ENCODE measurements around the gene ITSN2.
"Not testable (repeated sequence)": the region's sequence is repeated elsewhere in the genome, so short reads cannot be mapped to it uniquely, and the experiment has no call there.

ITSN2 gene

GRCh38 chr2:24360050-24360962, at the start of gene ITSN2:
TSS of gene ITSN2 (minus strand) at chr2:24360536. CDS start at chr2:24328082, 32,454 bp downstream.
- peak; percentile 91 for DNase-seq (ENCODE audit: low spot score)

- DNase-seq (ENCODE audit: low spot score), result no peak
These were observed 48.8 kb upstream of the ITSN2 start for GRCh38 chr2:24409171-24409570.

DNA sequence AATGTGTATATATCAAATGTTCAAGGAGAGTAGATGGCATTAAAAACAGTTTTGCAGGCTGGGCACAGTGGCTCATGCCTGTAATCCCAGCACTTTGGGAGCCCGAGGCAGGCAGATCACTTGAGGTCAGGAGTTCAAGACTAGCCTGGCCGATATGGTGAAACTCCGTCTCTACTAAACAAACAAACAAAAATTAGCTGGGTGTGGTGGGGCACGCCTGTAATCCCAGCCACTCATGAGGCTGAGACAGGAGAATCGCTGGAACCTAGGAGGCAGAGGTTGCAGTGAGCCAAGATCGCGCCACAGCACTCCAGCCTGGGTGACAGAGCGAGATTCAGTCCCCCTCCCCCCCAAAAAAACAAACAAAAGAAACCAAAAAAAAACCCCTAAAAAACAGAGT, 48.4 kb upstream of the ITSN2 start:
- DNase-seq (ENCODE audit: low spot score), result not testable (repeated sequence)

GRCh38 chr2:24404491-24404921, 44.2 kb upstream of the ITSN2 start:
- DNase-seq (ENCODE audit: low spot score), result no peak

GRCh38 chr2:24403832-24404212, 43.5 kb upstream of the ITSN2 start:
- DNase-seq (ENCODE audit: low spot score), result no peak

DNA sequence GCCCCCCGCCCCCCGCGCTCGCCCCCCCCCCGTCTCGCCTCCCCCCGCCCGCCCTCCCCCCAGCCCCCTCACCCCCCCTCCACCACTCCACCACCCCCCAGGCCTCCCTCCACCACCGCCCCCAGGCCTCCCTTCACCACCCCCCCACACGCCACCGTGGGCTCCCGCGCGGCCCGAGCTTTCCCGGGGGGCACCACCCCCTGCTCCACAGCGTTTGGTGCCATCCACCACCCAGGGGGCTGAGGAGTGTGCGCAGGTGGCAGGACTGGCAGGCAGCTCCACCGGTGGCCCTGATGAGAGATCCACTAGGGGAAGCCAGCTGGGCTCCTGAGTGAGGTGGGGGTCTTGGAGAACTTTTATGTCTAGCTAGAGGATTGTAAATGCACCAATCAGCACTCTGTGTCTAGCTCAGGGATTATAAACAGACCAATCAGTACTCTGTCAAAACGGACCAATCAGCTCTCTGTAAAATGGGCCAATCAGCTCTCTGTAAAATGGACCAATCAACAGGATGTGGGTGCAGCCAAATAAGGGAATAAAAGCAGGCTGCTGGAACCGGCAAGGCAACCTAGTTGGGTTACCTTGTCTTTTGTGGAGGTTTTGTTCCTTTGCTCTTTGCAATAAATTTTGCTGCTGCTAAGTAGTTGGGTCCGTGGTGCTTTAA, 43.0 kb upstream of the ITSN2 start:
- DNase-seq (ENCODE audit: low spot score), result no peak

- DNase-seq (ENCODE audit: low spot score), result no peak
These were observed 42.1 kb upstream of the ITSN2 start for GRCh38 chr2:24402242-24403097.

DNA sequence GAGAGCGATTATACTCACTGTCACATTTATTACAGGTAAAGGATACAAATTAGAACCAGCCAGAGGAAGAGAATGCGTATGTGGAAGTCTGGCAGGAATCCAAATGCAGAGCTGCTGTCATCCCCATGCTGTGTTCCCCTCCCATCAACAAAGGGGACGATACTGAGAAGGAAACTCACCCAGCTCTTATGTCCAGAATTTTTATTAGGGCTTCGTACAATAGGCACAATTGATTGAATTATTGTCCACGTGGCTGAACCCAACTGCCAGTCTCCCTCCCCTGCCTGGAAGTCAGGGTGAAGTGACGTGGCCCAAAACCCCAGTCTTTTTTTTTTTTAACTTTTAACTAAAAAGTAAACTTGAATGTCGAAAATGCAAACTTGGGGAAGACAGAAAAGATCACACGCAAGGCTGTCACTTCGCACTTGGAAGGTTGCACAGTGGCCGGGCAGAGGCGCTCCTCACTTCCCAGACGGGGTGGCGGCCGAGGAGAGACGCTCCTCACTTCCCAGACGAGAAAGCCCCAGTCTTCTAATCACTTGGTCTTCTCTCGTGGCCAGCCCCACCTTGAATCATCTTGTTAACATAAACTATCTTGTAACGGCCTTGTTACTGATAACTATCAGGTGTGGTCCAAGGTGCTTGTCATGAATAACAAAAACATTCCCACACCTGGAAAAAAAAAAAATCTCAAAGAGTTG, 40.0 kb upstream of the ITSN2 start:
- no peak for DNase-seq (ENCODE audit: low spot score)

GRCh38 chr2:24399434-24400206, 39.3 kb upstream of the ITSN2 start:
- DNase-seq (ENCODE audit: low spot score), result no peak

- DNase-seq (ENCODE audit: low spot score), result no peak
These were observed 34.7 kb upstream of the ITSN2 start for GRCh38 chr2:24394998-24395397.

DNA sequence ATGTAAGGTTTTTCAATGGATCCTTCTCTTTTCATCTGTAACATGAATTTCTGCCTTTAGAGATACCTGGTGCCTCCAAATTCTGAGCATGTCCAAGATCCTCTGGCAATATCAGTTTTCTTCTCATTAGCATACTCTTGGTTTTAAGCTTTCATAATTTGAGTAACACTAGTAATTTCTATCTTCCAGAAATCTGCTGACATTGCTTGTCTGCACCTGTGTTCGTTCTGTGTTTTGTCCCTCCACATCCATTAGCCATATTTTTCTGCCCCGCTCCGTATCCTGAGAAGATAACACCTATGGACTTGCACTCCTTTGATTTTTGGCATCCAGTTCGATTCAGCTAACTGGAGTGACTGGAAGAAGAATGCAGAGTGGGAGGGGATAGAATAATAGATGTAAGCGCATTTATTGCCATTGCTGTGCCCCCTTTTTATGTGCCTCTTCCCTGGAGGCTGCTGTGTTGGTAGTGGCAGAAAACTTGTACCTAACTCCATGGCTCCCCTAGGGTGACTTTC, 32.3 kb upstream of the ITSN2 start:
- DNase-seq (ENCODE audit: low spot score), result no peak

DNA sequence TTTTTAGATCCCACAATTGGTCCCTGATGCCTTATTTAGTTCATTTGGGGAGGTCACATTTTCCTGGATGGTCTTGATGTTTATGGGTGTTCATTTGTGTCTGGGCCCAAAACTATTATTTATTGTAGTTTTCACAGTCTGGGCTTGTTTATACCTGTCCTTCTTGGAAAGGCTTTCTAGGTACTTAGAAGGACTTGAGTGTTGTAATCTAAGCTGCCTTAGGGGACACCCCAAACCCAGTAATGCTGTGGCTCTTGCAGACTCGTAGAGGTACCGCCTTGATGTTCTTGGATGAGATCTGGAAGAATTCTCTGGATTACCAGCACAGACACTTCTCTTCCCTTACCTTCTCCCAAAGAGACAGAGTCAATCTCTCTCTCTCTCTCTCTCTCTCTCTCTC, 25.0 kb upstream of the ITSN2 start:
- DNase-seq (ENCODE audit: low spot score), result no peak

DNA sequence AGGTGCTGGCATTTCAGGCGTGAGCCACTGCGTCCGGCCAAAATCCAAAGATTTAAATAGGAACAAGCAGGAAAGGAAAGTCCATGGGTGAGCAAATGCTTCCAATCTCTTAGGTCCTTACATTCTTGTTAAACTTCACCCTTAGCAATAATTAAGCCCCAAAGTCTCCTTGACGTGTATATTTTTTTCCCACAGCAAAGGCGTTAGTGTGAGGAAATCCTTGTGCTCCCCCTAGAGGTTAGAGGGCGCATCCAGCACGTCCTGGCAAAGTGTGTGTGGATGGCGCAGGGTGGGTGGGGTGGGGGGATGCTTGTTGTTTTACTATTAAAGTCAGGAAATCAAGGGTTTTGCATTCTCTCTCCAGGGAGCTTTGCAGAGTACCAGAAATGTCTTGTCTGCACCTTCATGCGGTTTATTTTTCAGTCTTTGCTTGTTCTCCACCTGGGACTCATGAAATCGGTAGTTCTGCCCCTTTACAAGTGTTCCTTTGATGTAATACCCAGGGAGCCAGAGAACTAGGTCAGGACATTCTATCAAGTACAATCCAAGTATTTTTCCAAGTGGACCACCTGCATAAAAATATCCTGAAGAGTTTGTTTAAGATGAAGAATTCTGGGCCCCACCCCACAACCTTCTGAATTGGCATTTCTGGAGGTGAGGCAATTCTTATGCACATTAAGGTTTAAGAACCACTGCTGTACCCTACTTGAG, 22.2 kb upstream of the ITSN2 start:
- DNase-seq (ENCODE audit: low spot score), result peak; percentile 80

DNA sequence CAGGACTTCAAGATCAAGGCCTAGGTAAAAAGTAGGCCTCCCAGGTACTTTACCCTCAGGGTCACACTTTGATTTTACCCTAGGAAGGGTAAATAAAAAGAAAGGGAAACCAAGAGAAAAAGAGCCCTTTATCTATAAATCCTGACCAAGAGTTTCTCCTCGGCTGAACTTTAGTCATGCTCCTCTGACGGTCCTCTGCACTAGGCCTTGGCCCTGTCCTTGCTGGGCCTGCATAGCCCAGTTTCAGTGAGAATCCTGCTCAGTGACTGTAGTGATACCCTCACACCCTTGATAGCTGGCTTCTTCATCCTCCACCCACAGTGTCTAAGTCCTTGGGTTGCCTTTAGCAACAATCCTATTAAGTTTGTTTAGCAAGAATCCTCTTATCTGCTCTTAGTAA, 20.5 kb upstream of the ITSN2 start:
- DNase-seq (ENCODE audit: low spot score), result no peak

- no peak for DNase-seq (ENCODE audit: low spot score)
These were observed 15.2 kb upstream of the ITSN2 start for GRCh38 chr2:24375349-24376087.

GRCh38 chr2:24374301-24374700, 14.0 kb upstream of the ITSN2 start:
- DNase-seq (ENCODE audit: low spot score), result no peak

GRCh38 chr2:24372033-24372432, 11.7 kb upstream of the ITSN2 start:
- no peak for DNase-seq (ENCODE audit: low spot score)

- no peak for DNase-seq (ENCODE audit: low spot score)
These were observed 5.5 kb upstream of the ITSN2 start for GRCh38 chr2:24365826-24366225.

GRCh38 chr2:24365051-24365450, 4.7 kb upstream of the ITSN2 start:
- DNase-seq (ENCODE audit: low spot score), result no peak

All from SW480 (cell line).